NOMO-1 treated with DMSO at 0.1 percent for 48 hours (cell line): Measurements from ENCODE around the gene TK1.
A peak's percentile ranks its signal among the peaks of the same experiment; 100 is the strongest.

Experiments
- DNase-seq: peaks from one replicate; lab custom pipeline; 2025; ENCODE audit not compliant: unreplicated experiment; lab: John Stamatoyannopoulos, UW

TK1 gene

GRCh38 chr17:78219396-78220150 lies 32.7 kb upstream of the TK1 start:
- DNase-seq = no peak

GRCh38 chr17:78214706-78215061 lies 27.8 kb upstream of the TK1 start:
- DNase-seq = no peak

GRCh38 chr17:78214016-78214705 lies 27.3 kb upstream of the TK1 start, which contains the start of gene BIRC5:
Gene BIRC5 (plus strand): TSS chr17:78214253. CDS start chr17:78214317, 64 bp downstream.
- DNase-seq = peak; percentile 86

DNA sequence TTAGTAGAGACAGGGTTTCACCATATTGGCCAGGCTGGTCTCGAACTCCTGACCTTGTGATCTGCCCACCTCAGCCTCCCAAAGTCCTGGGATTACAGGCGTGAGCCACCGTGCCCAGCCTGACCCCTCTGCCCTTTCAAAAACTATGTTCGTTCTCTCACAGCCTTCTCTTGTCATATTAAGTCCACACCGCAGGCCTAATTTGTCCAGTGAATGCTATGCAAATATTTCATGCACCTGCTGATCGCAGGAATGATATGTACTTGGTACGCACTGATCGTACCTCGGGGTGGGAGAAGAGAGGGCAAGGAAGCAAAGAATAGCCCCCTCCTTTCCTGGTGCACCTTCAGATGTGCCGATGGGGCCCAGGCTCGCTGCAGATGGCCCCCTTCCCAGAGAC lies 24.2 kb upstream of the TK1 start:
- DNase-seq = no peak

- no peak for DNase-seq
These were observed 23.3 kb upstream of the TK1 start for GRCh38 chr17:78210111-78210510.

DNA sequence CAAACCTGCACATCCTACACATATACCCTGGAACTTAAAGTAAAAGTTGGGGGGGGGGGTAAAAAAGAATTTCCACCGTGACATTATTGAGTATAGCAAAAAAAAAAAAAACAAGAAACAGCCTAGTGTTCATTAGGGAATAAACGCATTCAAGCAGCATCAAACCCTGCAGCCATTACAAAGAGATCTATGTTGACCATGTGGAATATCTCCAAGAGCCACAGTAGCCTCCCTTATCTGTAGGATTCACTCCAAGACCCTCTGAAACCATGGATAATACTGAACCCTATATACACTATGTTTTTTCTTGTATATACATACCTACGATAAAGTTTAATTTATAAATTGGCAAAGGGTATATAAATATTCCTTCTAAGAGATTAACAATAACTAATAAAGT lies 21.6 kb upstream of the TK1 start:
- no peak for DNase-seq

DNA sequence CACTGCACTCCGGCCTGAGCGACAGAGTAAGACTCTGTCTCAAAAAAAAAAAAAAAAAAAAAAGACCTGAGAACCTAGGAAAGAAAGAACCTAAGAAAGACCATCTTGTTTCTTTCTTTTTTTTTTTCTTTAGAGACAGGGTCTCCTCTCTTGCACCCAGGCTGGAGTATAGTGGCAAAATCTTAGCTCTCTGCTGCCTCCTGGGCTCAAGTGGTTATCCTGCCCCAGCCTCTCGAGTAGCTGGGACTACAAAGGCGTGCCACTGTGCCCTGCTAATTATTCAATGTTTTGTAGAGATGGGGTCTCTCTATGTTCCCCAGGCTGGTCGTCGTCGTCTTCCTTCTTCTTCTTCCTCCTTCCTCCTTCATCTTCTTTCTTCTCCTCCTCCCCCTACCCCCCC lies 19.4 kb upstream of the TK1 start:
- DNase-seq = no peak

- no peak for DNase-seq
These were observed 18.4 kb upstream of the TK1 start for GRCh38 chr17:78205124-78205775.

DNA sequence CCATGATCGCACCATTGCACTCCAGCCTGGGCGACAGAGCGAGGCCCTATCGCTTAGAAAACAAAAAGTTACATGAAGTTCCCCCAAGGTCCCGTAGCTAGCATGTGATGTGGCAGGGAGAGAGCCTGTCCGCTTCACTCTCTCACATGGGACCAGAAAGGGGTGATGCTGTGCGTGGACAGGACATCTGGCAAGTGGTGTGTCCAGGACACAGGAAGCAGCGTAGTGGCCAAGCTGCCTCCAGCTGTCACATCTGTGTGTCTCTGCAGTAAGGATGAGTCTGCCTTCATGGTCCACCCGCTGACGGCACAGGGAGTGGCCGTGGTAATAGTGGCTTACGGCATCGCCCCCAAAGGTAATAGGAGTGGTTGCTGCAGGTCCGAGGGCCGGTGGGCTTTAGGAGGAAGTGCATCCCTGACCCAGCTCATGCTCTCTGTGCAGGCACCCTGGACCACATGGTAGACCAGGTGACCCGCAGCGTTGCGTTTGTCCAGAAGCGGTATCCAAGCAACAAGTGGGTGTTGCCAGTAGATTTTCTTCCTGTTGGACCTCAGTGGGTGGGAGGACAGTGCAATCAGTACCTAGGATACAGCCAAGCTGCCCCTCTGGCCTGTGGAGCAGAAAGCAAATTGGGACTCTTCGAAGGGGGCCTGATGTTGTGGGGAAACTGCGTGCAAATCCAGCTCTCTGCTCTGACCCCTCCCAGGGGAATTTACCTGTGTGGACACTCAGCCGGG lies 17.7 kb upstream of the TK1 start:
- no peak for DNase-seq

DNA sequence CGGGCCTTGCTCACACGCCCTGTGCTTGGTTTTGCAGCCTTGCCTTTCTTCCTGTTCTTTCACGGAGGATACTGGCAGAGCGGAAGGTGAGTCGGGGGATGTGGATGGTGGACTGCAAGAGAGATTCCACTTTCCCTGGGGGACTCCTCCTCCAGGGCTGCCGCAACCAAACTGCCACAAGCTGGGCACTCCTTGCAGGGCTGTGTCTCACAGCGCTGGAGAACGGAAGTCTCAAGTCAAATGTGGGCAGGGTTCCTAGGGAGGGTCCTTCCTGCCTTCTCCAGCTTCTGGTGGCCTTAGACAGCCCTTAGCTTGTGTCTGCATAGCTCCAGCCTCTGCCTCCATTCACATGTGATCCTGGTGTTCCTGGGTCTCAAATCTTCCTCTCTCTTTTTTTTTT lies 15.8 kb upstream of the TK1 start:
- no peak for DNase-seq

DNA sequence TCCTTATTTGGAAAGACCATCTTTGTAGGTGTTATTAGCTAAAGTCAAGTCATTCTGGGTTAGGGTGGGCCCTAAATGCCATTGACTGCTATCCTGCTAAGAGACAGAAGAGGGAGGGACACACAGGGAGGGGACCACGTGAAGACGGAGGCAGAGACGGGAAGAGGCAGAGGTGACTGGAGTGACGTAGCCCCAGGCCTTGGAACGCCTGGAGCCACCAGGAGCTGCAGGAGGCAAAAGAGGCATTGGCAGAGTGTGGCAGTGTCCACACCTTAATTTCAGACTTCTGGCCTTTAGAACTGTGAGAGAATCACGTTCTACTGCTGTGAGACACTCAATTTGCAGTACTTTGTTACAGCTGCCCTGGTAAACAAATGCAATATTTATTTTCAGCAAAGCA lies 13.6 kb upstream of the TK1 start:
- no peak for DNase-seq

DNA sequence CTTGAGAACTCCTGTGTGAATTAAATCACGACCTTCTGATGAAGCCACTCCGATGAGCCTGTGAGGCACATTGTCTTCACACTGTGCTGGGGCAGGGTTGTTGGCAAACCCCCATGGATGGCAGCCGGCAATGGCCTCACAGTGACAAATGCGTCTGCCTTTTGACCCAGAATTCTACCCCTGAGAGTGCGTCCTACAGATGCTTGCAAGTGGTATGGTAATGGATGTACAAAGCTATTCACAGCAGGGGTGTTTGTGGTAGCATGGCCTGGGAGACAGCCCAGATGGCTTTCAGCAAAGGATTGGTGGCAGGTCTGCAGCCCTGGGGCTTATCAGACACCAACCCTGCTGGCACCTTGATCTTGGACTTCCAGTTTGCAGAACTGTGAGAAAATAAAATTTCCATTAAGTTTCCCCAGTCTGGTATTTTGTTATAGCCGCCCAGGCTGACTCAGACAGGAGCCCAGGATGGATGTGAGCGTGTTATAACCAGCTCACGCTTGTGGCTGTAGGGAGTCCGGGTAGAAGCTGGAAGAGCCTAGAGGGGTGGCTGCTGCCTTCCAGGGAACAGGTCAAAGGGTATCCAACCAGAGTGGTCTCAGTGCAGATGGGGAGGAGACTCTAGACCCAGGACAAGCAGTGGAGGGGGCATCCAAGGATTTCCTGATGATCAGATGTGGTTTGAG lies 10.4 kb upstream of the TK1 start:
- DNase-seq = no peak

DNA sequence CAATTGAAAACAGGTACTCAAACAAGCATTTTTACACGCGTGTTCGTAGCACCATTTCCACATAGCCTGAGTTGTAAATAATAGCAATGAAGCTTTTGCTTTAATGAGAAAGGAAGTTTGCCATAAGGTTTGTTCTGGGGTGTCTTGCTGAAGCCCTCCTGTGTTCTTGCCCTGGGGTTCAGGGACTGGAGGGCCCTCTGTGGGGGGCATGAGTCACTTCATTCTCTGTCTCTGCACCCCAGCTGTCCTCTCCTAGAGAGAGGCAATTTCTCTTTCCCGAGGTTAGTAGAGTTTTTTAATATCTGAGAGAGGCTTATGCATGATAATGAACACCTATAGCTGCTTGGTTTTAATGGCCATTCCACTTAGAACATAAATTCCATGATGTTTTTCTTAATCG lies 9.9 kb upstream of the TK1 start:
- DNase-seq = no peak

GRCh38 chr17:78185981-78186691 lies 716 bp downstream of the TK1 start:
- peak; percentile 26 for DNase-seq

- DNase-seq = no peak
These were observed 2.0 kb downstream of the TK1 start for GRCh38 chr17:78184868-78185267.

GRCh38 chr17:78184351-78184750 lies 2.5 kb downstream of the TK1 start:
- no peak for DNase-seq

DNA sequence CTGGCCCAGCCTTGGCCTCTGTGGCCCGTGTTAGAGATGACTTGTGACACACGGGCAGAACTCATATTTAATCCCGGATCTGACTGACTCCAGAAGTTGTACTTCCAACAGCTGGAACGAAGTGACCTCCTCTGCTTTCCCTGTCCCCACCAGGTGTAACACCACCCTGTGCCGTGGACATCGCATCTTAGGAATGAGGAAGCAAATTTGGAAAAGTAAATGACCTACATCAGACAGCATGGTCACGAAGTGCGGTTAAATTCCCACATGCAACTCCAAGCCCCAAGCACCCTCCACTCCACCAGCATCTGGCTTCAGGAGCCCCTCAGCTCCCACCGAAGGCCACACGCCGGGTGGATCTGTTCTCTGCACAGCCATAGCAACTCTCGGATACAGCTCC lies 2.9 kb downstream of the TK1 start:
- DNase-seq = no peak

DNA sequence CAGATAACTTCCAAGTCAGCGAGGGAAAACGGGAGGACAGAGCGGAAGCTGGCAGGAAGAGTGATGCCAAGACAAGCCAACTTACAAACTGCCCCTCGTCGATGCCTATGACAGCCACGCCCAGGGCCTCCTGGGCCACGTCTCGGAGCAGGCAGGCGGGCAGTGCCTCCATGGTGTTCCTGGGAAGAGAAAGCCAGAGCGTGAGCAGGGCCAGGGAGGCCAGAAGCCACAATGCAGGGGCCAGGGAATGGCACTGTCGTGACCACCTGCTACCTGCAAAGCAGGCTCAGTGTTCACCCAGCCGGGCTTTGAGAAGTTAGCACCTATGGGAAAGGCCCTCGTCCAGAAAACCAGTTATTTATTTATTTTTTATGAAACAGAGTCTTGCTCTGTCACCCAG lies 4.3 kb downstream of the TK1 start:
- DNase-seq = no peak

DNA sequence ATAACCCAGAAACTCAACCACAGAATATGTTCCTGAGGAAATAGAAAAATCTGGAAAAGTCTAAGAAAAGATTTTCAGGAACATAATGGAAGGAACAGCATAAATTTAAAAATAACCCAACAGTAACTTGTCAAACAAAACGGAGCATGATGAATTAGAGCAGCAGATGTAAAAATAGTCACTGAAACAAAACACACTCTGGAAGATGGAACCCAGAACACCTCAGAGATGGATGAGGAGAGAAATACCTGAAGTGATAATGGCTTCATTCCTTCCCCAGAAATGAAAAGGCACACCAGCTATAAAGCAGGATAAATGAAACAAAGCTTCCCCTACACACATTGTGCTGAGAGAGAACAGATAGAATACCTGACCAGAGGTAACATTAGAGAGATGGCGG lies 6.3 kb downstream of the TK1 start:
- no peak for DNase-seq

DNA sequence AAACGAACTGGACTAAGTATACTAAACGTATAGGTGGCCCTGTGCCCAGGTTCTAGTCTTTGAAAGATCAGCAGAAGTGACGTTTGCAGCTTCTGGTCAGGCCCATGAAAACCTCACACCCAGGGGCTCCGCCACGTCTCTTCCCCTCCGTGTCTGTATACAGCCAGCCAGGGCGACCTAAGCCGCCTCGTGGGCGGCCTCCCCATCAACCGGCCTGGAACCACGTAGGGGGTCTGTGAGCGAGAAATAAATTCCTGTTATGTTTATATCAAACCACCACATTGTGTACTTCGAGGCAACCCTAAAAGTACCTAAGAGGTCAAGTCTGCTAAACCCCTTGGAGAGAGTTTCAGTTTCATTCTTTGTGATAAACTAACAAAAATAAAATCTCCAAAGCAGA lies 6.8 kb downstream of the TK1 start:
- no peak for DNase-seq
